HepG2 (cell line): Measurements from ENCODE around the gene SLC66A3. TPM values are rescaled to one million over a fixed set of nuclear protein-coding genes. Genes with fewer than 3 reads are reported as not detected.
A peak's percentile ranks its signal among the peaks of the same experiment; 100 is the strongest.

Experiments
- ATAC-seq: fragments of 200-7000 bp; cut with Tn5 transposase; 3 replicates; pipeline ENCODE4 v1.9.1; 2020; ENCODE audit warnings: mild to moderate bottlenecking, moderate library complexity
- BruUV-seq: library from RNA; stranded (reverse); fragments of 400-500 nt; replicated peaks from 2 replicates; lab custom pipeline; 2021; lab: Mats Ljungman, UMichigan
- CTCF ChIA-PET: fragments of 300-600 bp; formaldehyde crosslinking; extraction: SDS; loops from one replicate; lab custom pipeline; 2021; ENCODE audit warnings: low total read pairs, inconsistent platforms, low intra/inter-chr PET ratio; lab: Yijun Ruan, JAX
- POLR2A ChIA-PET: fragments of 350-600 bp; sonication (Branson Sonifier 250); formaldehyde crosslinking; loops from one replicate; lab custom pipeline; 2020; ENCODE audit warnings: antibody characterized with exemption, inconsistent platforms; lab: Yijun Ruan, JAX
- DNase-seq: peaks from one replicate; pipeline ENCODE4 v3.0.0-alpha.2; 2015; ENCODE audit warnings: low spot score
- FAIRE-seq: peaks from 3 replicates; lab custom pipeline; 2011; peaks lifted over from hg19 to GRCh38; lab: Jason Lieb, UNC
- H2AFZ ChIP-seq: one replicate; pipeline ENCODE4 v1.6.1; 2011; ENCODE audit warnings: low read length, inconsistent platforms
- H3K27ac ChIP-seq: fragments of 300-600 bp; 3 replicates; pipeline ENCODE4 v1.8.0; 2011; ENCODE audit warnings: mixed run types, mild to moderate bottlenecking, mixed read lengths, low read length, inconsistent platforms; ENCODE audit not compliant: insufficient read depth; ENCODE audit errors: extremely low read length
- H3K27me3 ChIP-seq, 2 experiments: fragments of 200-600 bp in 1 of 2; 2 replicates in 1 of 2; 3 replicates in 1 of 2; pipeline versions ENCODE4 v1.6.0 to v1.8.0; 2011; ENCODE audit warnings: low read length in 2 of 2, mild to moderate bottlenecking in 2 of 2, moderate library complexity in 2 of 2, inconsistent platforms in 1 of 2; ENCODE audit not compliant: insufficient read depth in 2 of 2, control insufficient read depth in 1 of 2
- H3K36me3 ChIP-seq, 2 experiments: fragments of 200-600 bp in 1 of 2; replicated peaks in 1 of 2; 2 replicates in 1 of 2; 3 replicates in 1 of 2; pipeline versions ENCODE4 v1.5.1 to v1.8.0; 2011; ENCODE audit warnings: low read length in 2 of 2, inconsistent platforms in 1 of 2; ENCODE audit not compliant: insufficient read depth in 2 of 2, control insufficient read depth in 1 of 2
- H3K4me1 ChIP-seq: 2 replicates; pipeline ENCODE4 v1.5.1; 2012; ENCODE audit warnings: low read length, inconsistent platforms; ENCODE audit not compliant: insufficient read depth
- H3K4me2 ChIP-seq: 2 replicates; pipeline ENCODE4 v1.6.0; 2011; ENCODE audit warnings: low read depth, low read length, inconsistent platforms
- H3K4me3 ChIP-seq, 3 experiments: fragments of 200-600 bp in 1 of 3; sonication (generic), shearing (Covaris generic) in 1 of 3; replicated peaks in 1 of 3; 2 replicates each; pipeline ENCODE4 v1.5.1; 2011 to 2016; ENCODE audit warnings: low read length in 3 of 3, inconsistent platforms in 2 of 3, low read depth in 2 of 3, mild to moderate bottlenecking in 2 of 3, control low read depth in 1 of 3, mixed read lengths in 1 of 3; ENCODE audit not compliant: insufficient read depth in 1 of 3
- H3K79me2 ChIP-seq: one replicate; pipeline ENCODE4 v1.6.1; 2011; ENCODE audit warnings: low read length, inconsistent platforms; ENCODE audit not compliant: insufficient read depth
- H3K9ac ChIP-seq: 2 replicates; pipeline ENCODE4 v1.6.0; 2011; ENCODE audit warnings: mild to moderate bottlenecking, low read depth, low read length, inconsistent platforms; ENCODE audit not compliant: insufficient read depth
- H3K9me3 ChIP-seq: 2 replicates; pipeline ENCODE4 v1.5.1; 2012; ENCODE audit warnings: mild to moderate bottlenecking, low read length
- H4K20me1 ChIP-seq: 2 replicates; pipeline ENCODE4 v1.6.0; 2011; ENCODE audit warnings: inconsistent platforms, mild to moderate bottlenecking, low read length, moderate library complexity; ENCODE audit not compliant: insufficient read depth
- AGO2 ChIP-seq: fragments of 200-400 bp; formaldehyde crosslinking; optimal IDR thresholded peaks from 2 replicates; pipeline ENCODE3; 2017; ENCODE audit warnings: mild to moderate bottlenecking, low read depth, low read length, moderate library complexity
- GPN1 ChIP-seq: sonication (generic); formaldehyde crosslinking; IDR thresholded peaks from 2 replicates; pipeline ENCODE4 v1.5.1; 2020; ENCODE audit warnings: missing genetic modification reagents, borderline replicate concordance
- HOXA7 ChIP-seq: sonication (generic); formaldehyde crosslinking; IDR thresholded peaks from 2 replicates; pipeline ENCODE4 v1.8.1; 2022; ENCODE audit warnings: mild to moderate bottlenecking, missing genetic modification reagents, moderate library complexity
- MAZ ChIP-seq, 2 experiments: sonication (generic) in 1 of 2; formaldehyde crosslinking in 1 of 2; IDR thresholded peaks; 2 replicates each; pipeline versions ENCODE4 v1.5.0 to v1.6.1; 2012 to 2020; ENCODE audit warnings: low read depth in 2 of 2, mild to moderate bottlenecking in 2 of 2, borderline replicate concordance in 1 of 2, improper control_type of control experiment in 1 of 2, low read length in 1 of 2, missing genetic modification reagents in 1 of 2, moderate library complexity in 1 of 2
- PHF20 ChIP-seq: sonication (generic); formaldehyde crosslinking; IDR thresholded peaks from 2 replicates; pipeline ENCODE4 v1.5.0; 2020; ENCODE audit warnings: mild to moderate bottlenecking, missing genetic modification reagents
- RBM22 ChIP-seq: fragments of 200-400 bp; formaldehyde crosslinking; optimal IDR thresholded peaks from 2 replicates; pipeline ENCODE3; 2017; ENCODE audit warnings: mild to moderate bottlenecking, low read length, moderate library complexity
- TEAD3 ChIP-seq: optimal IDR thresholded peaks from 2 replicates; pipeline ENCODE3; 2016; ENCODE audit warnings: borderline replicate concordance
- ZNF563 ChIP-seq: sonication (generic); formaldehyde crosslinking; IDR thresholded peaks from 2 replicates; pipeline ENCODE4 v1.8.0; 2022; ENCODE audit warnings: mild to moderate bottlenecking, moderate library complexity, missing genetic modification reagents
- WGBS: methylation state at CpG from one replicate; pipeline ENCODE4 v1.1.6; 2017; ENCODE audit warnings: low lambda C conversion rate; 5-methylcytosine and 5-hydroxymethylcytosine counted together
- in situ Hi-C: cut with HindIII; loops from 2 replicates; pipeline ENCODE4 v1.10.0; 2017; ENCODE audit warnings: low pct_unique_long_range_greater_than_20kb; ENCODE audit not compliant: extremely low pct_ligation_motif_present
- intact Hi-C: fragments of 100-400 bp; cut with micrococcal nuclease; formaldehyde crosslinking; loops from one replicate; pipeline ENCODE4 v1.10.0; 2022; ENCODE audit not compliant: unreplicated experiment
- polyA plus RNA-seq, 8 experiments: library from polyadenylated mRNA; depleted of rRNA in 3 of 8; stranded (reverse) in 7 of 8; unstranded in 1 of 8; fragments of >200 nt; fragmentation: Illumina TruSeq in 4 of 8; extraction: Trizol in 4 of 8; gene quantifications; 2 replicates each; pipeline versions ENCODE4 v1.2.1 to v1.2.3, GENCODE V29; 2011 to 2016; ENCODE audit warnings: low read depth in 4 of 8, missing spikeins in 1 of 8, mixed read lengths in 1 of 8; ENCODE audit not compliant: insufficient read depth in 1 of 8
- total RNA-seq, 5 experiments: library from RNA; depleted of rRNA; stranded (reverse); fragments of >200 nt; fragmentation: Illumina TruSeq; extraction: Trizol; gene quantifications; 2 replicates each; pipeline ENCODE4 v1.2.3, GENCODE V29; 2016; ENCODE audit warnings: low read depth in 1 of 5
- TF ChIP-seq, protein P1 (sequence below): sonication (generic); formaldehyde crosslinking; IDR thresholded peaks from 2 replicates; pipeline ENCODE4 v1.4.0; 2020; ENCODE audit warnings: missing genetic modification reagents
- TF ChIP-seq, protein P2 (sequence below): sonication (generic); formaldehyde crosslinking; IDR thresholded peaks from 2 replicates; pipeline ENCODE4 v1.4.0; 2020; ENCODE audit warnings: mild to moderate bottlenecking, missing genetic modification reagents
- TF ChIP-seq, protein P3 (sequence below): sonication (generic); formaldehyde crosslinking; IDR thresholded peaks from 2 replicates; pipeline ENCODE4 v1.4.0; 2020; ENCODE audit warnings: missing genetic modification reagents, borderline replicate concordance

Gene SLC66A3
- total and polyA plus RNA-seq, 2 of the 13 experiments (the other 11 are each of a cell fraction or from before 2014, with no cell fraction given): 2.2 to 3.7 TPM

DNA sequence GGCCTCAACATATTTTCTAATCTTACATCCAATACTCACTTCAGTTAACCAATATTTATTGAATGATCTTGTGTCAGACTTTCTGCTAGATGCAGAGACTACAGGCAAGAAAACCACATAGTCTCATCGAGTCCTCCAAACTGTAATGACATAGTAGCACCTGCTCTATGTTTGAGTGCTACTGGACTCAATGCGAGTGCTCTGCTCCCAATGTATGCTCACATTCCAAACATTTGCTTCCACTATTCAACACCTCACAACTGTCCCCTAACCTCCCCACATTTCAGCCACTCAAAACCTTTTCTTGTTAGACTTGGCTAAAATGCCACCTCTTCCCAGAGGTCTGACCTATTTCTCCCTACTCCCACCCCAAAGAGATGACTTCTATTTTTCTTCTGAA lies 65.2 kb downstream of the SLC66A3 start:
- Histone ChIP-seq H3K9me3 (no peaks in the 10 kb centered on the region), H3K4me2 (no peak overlapping the region), H3K4me1 (no peaks in the 10 kb centered on the region), H3K9ac (no peak overlapping the region), H3K27me3 (no peaks in the 10 kb centered on the region), H4K20me1 (peaks cover 9% of the 10 kb centered on the region; the same call in 1 of the 2 replicates), H3K4me3 (no peak overlapping the region), H2AFZ (no peak overlapping the region), H3K79me2 (peaks cover 7% of the 10 kb centered on the region), H3K27ac (no peak overlapping the region), H3K36me3 (peaks cover 26 to 86% of the 10 kb centered on the region in 2 experiments)
- CTCF ChIA-PET: no interaction called here
- DNase-seq (no peak), ATAC-seq (peak; percentile 46), FAIRE-seq (no peak)
- 94% methylated on average over 2 of the region's 2 CpGs for WGBS
- no TSS peak for BruUV-seq
- in situ Hi-C loops: no loop called here
- intact Hi-C loops: no loop called here
- POLR2A ChIA-PET: no interaction called here
- TF ChIP-seq, protein P1, sequence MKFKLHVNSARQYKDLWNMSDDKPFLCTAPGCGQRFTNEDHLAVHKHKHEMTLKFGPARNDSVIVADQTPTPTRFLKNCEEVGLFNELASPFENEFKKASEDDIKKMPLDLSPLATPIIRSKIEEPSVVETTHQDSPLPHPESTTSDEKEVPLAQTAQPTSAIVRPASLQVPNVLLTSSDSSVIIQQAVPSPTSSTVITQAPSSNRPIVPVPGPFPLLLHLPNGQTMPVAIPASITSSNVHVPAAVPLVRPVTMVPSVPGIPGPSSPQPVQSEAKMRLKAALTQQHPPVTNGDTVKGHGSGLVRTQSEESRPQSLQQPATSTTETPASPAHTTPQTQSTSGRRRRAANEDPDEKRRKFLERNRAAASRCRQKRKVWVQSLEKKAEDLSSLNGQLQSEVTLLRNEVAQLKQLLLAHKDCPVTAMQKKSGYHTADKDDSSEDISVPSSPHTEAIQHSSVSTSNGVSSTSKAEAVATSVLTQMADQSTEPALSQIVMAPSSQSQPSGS: no peak
- TF ChIP-seq, protein P2, sequence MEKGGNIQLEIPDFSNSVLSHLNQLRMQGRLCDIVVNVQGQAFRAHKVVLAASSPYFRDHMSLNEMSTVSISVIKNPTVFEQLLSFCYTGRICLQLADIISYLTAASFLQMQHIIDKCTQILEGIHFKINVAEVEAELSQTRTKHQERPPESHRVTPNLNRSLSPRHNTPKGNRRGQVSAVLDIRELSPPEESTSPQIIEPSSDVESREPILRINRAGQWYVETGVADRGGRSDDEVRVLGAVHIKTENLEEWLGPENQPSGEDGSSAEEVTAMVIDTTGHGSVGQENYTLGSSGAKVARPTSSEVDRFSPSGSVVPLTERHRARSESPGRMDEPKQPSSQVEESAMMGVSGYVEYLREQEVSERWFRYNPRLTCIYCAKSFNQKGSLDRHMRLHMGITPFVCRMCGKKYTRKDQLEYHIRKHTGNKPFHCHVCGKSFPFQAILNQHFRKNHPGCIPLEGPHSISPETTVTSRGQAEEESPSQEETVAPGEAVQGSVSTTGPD (CRISPR knock-in tag): no peak
- TF ChIP-seq ZNF563 (CRISPR knock-in tag) (no peak), PHF20 (no peak), HOXA7 (CRISPR knock-in tag) (no peak), AGO2 (peak; percentile 20), RBM22 (peak; percentile 95), TEAD3 (CRISPR knock-in tag) (peak; percentile 8), MAZ (IDR thresholded peaks at IDR 0.05; ENCODE audit: borderline replicate concordance, low read depth, low read length) (no peak), MAZ (CRISPR knock-in tag; IDR thresholded peaks at IDR 0.05; ENCODE audit: low read depth) (no peak), GPN1 (CRISPR knock-in tag) (no peak)
- TF ChIP-seq, protein P3, sequence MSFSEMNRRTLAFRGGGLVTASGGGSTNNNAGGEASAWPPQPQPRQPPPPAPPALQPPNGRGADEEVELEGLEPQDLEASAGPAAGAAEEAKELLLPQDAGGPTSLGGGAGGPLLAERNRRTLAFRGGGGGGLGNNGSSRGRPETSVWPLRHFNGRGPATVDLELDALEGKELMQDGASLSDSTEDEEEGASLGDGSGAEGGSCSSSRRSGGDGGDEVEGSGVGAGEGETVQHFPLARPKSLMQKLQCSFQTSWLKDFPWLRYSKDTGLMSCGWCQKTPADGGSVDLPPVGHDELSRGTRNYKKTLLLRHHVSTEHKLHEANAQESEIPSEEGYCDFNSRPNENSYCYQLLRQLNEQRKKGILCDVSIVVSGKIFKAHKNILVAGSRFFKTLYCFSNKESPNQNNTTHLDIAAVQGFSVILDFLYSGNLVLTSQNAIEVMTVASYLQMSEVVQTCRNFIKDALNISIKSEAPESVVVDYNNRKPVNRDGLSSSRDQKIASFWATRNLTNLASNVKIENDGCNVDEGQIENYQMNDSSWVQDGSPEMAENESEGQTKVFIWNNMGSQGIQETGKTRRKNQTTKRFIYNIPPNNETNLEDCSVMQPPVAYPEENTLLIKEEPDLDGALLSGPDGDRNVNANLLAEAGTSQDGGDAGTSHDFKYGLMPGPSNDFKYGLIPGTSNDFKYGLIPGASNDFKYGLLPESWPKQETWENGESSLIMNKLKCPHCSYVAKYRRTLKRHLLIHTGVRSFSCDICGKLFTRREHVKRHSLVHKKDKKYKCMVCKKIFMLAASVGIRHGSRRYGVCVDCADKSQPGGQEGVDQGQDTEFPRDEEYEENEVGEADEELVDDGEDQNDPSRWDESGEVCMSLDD (CRISPR knock-in tag): no peak
- TF ChIP-seq, all 625 proteins: peak for 3
